HepG2 (cell line): Measurements from ENCODE around the gene AADACL4. TPM values are rescaled to one million over a fixed set of nuclear protein-coding genes. Genes with fewer than 3 reads are reported as not detected.

Source experiments
- BATF2 ChIP-seq: sonication (generic); formaldehyde crosslinking; IDR thresholded peaks from 2 replicates; pipeline ENCODE4 v1.8.0; 2022; ENCODE audit warnings: mild to moderate bottlenecking, missing genetic modification reagents, moderate library complexity
- FOXA3 ChIP-seq: IDR thresholded peaks from 2 replicates; pipeline ENCODE4 v1.6.1; 2016; ENCODE audit warnings: missing genetic modification reagents, missing compliant biosample characterization
- KLF6 ChIP-seq: IDR thresholded peaks from 2 replicates; pipeline ENCODE4 v1.8.0; 2016; ENCODE audit warnings: missing biosample characterization, missing genetic modification reagents
- MTA3 ChIP-seq: sonication (generic); formaldehyde crosslinking; IDR thresholded peaks from 2 replicates; pipeline ENCODE4 v1.4.0; 2020; ENCODE audit warnings: missing genetic modification reagents
- NFE2L2 ChIP-seq: fragments of 150-350 bp; IDR thresholded peaks from 2 replicates; pipeline ENCODE4 v1.6.1; 2014; ENCODE audit warnings: low read length
- POGZ ChIP-seq: sonication (generic); formaldehyde crosslinking; IDR thresholded peaks from 2 replicates; pipeline ENCODE4 v1.4.0; 2020; ENCODE audit warnings: mild to moderate bottlenecking, missing genetic modification reagents
- SRSF9 ChIP-seq: fragments of 200-400 bp; formaldehyde crosslinking; IDR thresholded peaks from 2 replicates; pipeline ENCODE4 v1.6.1; 2018; ENCODE audit warnings: borderline replicate concordance, mild to moderate bottlenecking, low read depth, low read length; ENCODE audit not compliant: insufficient read depth, poor library complexity, severe bottlenecking
- TEAD2 ChIP-seq: sonication (generic); formaldehyde crosslinking; IDR thresholded peaks from 2 replicates; pipeline ENCODE4 v1.9.0; 2021; ENCODE audit warnings: missing genetic modification reagents
- TP53 ChIP-seq: sonication (generic); formaldehyde crosslinking; conservative IDR thresholded peaks from 2 replicates; pipeline ENCODE4 v1.4.0; 2020; ENCODE audit warnings: missing genetic modification reagents
- ZFP36L2 ChIP-seq: sonication (generic); formaldehyde crosslinking; IDR thresholded peaks from 2 replicates; pipeline ENCODE4 v1.4.0; 2020; ENCODE audit warnings: missing genetic modification reagents
- ZNF124 ChIP-seq: sonication (generic); formaldehyde crosslinking; IDR thresholded peaks from 2 replicates; pipeline ENCODE4 v1.4.0; 2020; ENCODE audit warnings: missing genetic modification reagents
- ZNF577 ChIP-seq: sonication (generic); formaldehyde crosslinking; IDR thresholded peaks from 2 replicates; pipeline ENCODE4 v1.4.0; 2020; ENCODE audit warnings: mild to moderate bottlenecking, low read depth, missing genetic modification reagents, borderline replicate concordance
- ZNF883 ChIP-seq: sonication (generic); formaldehyde crosslinking; IDR thresholded peaks from 2 replicates; pipeline ENCODE4 v1.5.1; 2020; ENCODE audit warnings: mild to moderate bottlenecking, missing genetic modification reagents; ENCODE audit errors: not compliant biosample characterization
- polyA plus RNA-seq, 8 experiments: library from polyadenylated mRNA; depleted of rRNA in 3 of 8; stranded (reverse) in 7 of 8; unstranded in 1 of 8; fragments of >200 nt; fragmentation: Illumina TruSeq in 4 of 8; extraction: Trizol in 4 of 8; gene quantifications; 2 replicates each; pipeline versions ENCODE4 v1.2.1 to v1.2.3, GENCODE V29; 2011 to 2016; ENCODE audit warnings: low read depth in 4 of 8, missing spikeins in 1 of 8, mixed read lengths in 1 of 8; ENCODE audit not compliant: insufficient read depth in 1 of 8
- total RNA-seq, 5 experiments: library from RNA; depleted of rRNA; stranded (reverse); fragments of >200 nt; fragmentation: Illumina TruSeq; extraction: Trizol; gene quantifications; 2 replicates each; pipeline ENCODE4 v1.2.3, GENCODE V29; 2016; ENCODE audit warnings: low read depth in 1 of 5
- TF ChIP-seq, protein P1 (sequence below): sonication (generic); formaldehyde crosslinking; IDR thresholded peaks from 2 replicates; pipeline ENCODE4; 2020; ENCODE audit warnings: missing genetic modification reagents, mild to moderate bottlenecking, borderline replicate concordance
- TF ChIP-seq, protein P2 (sequence below): sonication (generic); formaldehyde crosslinking; IDR thresholded peaks from 2 replicates; pipeline ENCODE4 v1.5.1; 2020; ENCODE audit warnings: missing genetic modification reagents, mild to moderate bottlenecking, borderline replicate concordance
- TF ChIP-seq, protein P3 (sequence below): sonication (generic); formaldehyde crosslinking; conservative IDR thresholded peaks from 2 replicates; pipeline ENCODE4 v1.8.0; 2022; ENCODE audit warnings: missing genetic modification reagents
- TF ChIP-seq, protein P4 (sequence below): sonication (generic); IDR thresholded peaks from 2 replicates; pipeline ENCODE4 v1.6.1; 2016; ENCODE audit warnings: low read depth, borderline replicate concordance
- TF ChIP-seq, protein P5 (sequence below): IDR thresholded peaks from 2 replicates; pipeline ENCODE4 v1.6.1; 2012; ENCODE audit warnings: low read depth, low read length, improper control_type of control experiment

Gene AADACL4
- total and polyA plus RNA-seq, 2 of the 13 experiments (the other 11 are each of a cell fraction or from before 2014, with no cell fraction given), result not detected

DNA sequence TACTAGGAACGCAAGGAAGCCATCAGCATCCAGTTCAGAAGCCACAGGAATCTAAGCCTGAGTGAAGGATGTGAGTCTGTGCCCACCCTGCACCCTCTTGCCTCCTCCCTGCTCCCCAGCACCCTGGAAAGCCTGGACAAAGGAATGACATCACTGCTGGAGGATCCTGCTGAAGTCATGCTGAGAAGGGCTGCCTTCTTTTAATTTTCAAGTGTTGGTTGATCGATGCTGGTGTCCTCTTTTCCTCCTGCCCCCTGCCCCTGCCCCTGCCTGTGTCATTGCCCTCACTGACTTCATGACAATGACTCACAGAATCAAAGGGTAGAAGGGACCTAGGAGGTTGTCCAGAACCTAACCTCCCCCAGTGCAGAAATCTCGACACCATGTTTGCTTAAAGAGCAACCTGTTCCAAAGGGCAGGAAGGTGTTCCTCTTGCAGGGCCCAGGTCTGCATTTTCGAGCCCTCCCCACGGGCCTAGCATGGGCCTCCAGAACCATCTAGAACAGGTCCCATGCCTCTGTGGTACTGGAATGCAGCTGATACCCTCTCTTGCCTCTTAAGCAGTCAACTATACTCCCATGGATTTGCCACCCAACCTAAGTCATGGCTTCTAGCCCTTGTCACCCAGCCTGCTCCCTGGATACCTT, 35.5 kb upstream of the AADACL4 start (continued):
- TF ChIP-seq, protein P1, sequence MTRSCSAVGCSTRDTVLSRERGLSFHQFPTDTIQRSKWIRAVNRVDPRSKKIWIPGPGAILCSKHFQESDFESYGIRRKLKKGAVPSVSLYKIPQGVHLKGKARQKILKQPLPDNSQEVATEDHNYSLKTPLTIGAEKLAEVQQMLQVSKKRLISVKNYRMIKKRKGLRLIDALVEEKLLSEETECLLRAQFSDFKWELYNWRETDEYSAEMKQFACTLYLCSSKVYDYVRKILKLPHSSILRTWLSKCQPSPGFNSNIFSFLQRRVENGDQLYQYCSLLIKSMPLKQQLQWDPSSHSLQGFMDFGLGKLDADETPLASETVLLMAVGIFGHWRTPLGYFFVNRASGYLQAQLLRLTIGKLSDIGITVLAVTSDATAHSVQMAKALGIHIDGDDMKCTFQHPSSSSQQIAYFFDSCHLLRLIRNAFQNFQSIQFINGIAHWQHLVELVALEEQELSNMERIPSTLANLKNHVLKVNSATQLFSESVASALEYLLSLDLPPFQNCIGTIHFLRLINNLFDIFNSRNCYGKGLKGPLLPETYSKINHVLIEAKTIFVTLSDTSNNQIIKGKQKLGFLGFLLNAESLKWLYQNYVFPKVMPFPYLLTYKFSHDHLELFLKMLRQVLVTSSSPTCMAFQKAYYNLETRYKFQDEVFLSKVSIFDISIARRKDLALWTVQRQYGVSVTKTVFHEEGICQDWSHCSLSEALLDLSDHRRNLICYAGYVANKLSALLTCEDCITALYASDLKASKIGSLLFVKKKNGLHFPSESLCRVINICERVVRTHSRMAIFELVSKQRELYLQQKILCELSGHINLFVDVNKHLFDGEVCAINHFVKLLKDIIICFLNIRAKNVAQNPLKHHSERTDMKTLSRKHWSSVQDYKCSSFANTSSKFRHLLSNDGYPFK (CRISPR knock-in tag), result no peak
- TF ChIP-seq SRSF9 (no peak), BATF2 (CRISPR knock-in tag) (no peak), MTA3 (CRISPR knock-in tag) (no peak), TP53 (CRISPR knock-in tag) (no peak), ZFP36L2 (no peak), KLF6 (no peak), TEAD2 (CRISPR knock-in tag) (no peak), ZNF124 (no peak), ZNF883 (CRISPR knock-in tag) (no peak), POGZ (CRISPR knock-in tag) (peak; percentile 46; the same call in 1 of the 2 replicates), ZNF577 (CRISPR knock-in tag) (no peak), NFE2L2 (no peak), FOXA3 (CRISPR knock-in tag) (peak; percentile 82)
- TF ChIP-seq, protein P2, sequence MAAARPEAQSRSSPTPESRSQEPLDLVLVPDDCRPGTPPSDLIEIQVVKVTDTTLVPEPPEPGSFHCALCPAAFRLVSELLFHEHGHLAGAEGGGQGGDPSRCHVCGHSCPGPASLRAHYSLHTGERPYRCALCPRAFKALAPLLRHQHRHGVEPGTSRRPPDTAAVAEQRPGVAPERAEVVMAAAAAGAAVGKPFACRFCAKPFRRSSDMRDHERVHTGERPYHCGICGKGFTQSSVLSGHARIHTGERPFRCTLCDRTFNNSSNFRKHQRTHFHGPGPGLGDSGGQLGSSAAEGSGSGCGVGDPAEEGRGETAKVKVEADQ (CRISPR knock-in tag), result peak; percentile 58; the same call in 1 of the 2 replicates
- TF ChIP-seq, protein P3, sequence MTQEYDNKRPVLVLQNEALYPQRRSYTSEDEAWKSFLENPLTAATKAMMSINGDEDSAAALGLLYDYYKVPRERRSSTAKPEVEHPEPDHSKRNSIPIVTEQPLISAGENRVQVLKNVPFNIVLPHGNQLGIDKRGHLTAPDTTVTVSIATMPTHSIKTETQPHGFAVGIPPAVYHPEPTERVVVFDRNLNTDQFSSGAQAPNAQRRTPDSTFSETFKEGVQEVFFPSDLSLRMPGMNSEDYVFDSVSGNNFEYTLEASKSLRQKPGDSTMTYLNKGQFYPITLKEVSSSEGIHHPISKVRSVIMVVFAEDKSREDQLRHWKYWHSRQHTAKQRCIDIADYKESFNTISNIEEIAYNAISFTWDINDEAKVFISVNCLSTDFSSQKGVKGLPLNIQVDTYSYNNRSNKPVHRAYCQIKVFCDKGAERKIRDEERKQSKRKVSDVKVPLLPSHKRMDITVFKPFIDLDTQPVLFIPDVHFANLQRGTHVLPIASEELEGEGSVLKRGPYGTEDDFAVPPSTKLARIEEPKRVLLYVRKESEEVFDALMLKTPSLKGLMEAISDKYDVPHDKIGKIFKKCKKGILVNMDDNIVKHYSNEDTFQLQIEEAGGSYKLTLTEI (CRISPR knock-in tag), result no peak
- TF ChIP-seq, protein P4, sequence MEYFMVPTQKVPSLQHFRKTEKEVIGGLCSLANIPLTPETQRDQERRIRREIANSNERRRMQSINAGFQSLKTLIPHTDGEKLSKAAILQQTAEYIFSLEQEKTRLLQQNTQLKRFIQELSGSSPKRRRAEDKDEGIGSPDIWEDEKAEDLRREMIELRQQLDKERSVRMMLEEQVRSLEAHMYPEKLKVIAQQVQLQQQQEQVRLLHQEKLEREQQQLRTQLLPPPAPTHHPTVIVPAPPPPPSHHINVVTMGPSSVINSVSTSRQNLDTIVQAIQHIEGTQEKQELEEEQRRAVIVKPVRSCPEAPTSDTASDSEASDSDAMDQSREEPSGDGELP, result peak; percentile 25; the same call in 1 of the 2 replicates
- TF ChIP-seq, protein P5, sequence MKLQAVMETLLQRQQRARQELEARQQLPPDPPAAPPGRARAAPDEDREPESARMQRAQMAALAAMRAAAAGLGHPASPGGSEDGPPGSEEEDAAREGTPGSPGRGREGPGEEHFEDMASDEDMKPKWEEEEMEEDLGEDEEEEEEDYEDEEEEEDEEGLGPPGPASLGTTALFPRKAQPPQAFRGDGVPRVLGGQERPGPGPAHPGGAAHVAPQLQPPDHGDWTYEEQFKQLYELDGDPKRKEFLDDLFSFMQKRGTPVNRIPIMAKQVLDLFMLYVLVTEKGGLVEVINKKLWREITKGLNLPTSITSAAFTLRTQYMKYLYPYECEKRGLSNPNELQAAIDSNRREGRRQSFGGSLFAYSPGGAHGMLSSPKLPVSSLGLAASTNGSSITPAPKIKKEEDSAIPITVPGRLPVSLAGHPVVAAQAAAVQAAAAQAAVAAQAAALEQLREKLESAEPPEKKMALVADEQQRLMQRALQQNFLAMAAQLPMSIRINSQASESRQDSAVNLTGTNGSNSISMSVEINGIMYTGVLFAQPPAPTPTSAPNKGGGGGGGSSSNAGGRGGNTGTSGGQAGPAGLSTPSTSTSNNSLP, result no peak
